22Rv1 (cell line): ENCODE measurements around the gene NELFB.

Experiments
- H3K27ac ChIP-seq: fragments of 450-650 bp; 2 replicates; pipeline ENCODE4 v1.5.1; 2017
- ZFX ChIP-seq: fragments of 450-650 bp; IDR thresholded peaks from 2 replicates; pipeline ENCODE4 v1.6.1; 2017; ENCODE audit warnings: antibody characterized with exemption, borderline replicate concordance
- TF ChIP-seq, protein P1 (sequence below): fragments of 450-650 bp; IDR thresholded peaks from 2 replicates; pipeline ENCODE4 v1.5.1; 2017; ENCODE audit warnings: mild to moderate bottlenecking

Gene NELFB

DNA sequence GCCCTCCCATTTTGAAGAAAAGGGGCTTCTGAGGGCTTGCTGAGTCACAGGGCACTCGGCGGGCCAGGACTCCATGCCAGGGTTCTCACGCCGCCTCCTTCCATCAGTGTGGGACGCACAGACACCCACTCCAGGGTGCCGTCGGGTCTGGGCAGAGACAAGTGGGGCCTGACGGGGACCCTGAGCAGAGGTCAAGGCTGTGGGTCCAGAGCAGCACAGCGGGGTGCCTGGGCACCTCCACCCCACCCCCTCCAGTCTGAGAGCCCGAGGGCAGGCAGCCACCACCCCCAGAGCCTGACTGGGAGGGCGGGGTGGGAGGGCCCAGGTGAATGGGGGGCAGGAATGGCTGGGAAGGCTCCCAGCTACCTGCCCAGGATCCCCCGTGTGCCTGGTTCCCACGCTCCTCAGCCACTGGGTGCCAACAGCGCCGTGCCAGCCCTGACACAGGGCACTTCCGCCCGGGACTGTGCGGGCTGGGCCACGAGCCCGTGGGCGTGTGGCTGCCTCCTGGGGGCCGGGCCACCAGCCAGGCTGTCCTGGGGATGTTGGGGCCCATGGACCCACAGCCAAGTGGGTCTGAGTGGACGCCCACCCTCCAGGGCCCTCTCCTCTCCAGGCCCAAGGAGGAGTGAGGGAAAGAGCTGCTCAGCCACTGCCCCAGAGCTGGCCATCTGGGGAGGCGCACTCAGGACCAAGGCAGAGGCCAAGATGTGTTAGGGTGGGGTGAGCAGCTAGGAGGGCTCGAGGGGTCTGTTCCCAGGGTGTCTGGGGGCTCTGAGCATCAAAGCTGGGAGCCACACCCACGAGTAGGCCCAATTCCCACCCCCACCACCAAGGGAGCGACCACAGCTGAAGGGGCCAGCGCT is 57.1 kb downstream of the NELFB start:
- TF ChIP-seq, protein P1, sequence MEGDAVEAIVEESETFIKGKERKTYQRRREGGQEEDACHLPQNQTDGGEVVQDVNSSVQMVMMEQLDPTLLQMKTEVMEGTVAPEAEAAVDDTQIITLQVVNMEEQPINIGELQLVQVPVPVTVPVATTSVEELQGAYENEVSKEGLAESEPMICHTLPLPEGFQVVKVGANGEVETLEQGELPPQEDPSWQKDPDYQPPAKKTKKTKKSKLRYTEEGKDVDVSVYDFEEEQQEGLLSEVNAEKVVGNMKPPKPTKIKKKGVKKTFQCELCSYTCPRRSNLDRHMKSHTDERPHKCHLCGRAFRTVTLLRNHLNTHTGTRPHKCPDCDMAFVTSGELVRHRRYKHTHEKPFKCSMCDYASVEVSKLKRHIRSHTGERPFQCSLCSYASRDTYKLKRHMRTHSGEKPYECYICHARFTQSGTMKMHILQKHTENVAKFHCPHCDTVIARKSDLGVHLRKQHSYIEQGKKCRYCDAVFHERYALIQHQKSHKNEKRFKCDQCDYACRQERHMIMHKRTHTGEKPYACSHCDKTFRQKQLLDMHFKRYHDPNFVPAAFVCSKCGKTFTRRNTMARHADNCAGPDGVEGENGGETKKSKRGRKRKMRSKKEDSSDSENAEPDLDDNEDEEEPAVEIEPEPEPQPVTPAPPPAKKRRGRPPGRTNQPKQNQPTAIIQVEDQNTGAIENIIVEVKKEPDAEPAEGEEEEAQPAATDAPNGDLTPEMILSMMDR, result no peak
- TF ChIP-seq ZFX, result no peak
- peak overlapping the region; percentile 69 for H3K27ac ChIP-seq

DNA sequence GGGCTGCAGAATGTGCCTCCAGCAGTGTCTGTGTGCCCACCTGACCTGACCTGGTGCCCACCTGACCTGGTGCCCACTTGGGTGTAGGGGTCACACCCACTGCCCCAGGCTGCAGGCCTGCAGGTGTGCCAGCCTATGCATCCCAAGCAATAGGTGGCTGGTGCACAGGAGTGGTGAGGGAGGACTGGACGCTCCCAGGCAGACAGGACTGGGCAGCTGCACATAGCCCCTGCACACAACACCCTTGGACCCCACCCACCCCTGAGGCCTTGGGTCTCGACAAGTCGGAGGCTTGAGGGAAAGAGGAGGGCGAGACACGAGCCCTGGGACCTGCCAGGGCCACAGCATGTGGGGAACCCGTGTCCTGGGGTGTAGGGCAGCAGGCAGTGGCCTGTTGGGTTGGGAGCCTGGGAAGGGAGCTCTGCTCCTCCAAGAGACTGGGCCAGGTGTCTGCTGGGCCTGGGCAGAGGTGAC is 57.8 kb downstream of the NELFB start:
- H3K27ac ChIP-seq, result 0 out of 2 replicates have a peak overlapping the region, but pooled peaks have one; percentile 25
- TF ChIP-seq, protein P1, result no peak
- TF ChIP-seq ZFX, result no peak

DNA sequence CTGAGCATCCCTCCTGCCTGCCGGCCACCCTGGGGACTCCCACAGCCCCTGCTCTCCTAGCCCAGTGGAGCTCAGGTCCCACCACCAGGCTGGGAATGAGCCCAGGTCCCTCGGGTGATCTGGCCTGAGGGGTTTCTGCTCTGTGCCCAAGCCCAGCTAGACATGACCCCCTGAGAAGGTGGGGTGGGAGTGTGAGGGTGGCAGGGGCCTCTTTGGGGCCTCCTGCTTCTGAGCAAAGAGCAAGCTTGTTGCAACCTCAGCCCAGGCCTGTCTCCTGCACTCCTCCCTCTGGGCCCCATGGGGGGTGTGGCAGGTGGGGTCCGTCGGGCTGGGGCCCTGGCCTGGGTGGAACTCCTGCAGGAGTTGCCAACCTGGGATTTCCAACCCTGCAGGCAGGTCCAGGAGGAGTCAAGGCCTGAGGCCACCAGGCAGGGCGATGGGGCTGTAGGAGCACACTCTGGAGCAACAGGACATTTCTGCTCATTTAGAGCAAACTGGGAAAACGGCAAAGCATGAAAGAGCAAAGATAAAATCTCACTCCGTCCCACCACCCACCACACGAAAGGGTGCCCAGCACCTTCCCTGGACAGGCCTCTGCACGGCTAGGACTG is 58.3 kb downstream of the NELFB start:
- no peak for TF ChIP-seq ZFX
- TF ChIP-seq, protein P1, result no peak
- peak overlapping the region; percentile 25; the same call in 1 of the 2 replicates for H3K27ac ChIP-seq

DNA sequence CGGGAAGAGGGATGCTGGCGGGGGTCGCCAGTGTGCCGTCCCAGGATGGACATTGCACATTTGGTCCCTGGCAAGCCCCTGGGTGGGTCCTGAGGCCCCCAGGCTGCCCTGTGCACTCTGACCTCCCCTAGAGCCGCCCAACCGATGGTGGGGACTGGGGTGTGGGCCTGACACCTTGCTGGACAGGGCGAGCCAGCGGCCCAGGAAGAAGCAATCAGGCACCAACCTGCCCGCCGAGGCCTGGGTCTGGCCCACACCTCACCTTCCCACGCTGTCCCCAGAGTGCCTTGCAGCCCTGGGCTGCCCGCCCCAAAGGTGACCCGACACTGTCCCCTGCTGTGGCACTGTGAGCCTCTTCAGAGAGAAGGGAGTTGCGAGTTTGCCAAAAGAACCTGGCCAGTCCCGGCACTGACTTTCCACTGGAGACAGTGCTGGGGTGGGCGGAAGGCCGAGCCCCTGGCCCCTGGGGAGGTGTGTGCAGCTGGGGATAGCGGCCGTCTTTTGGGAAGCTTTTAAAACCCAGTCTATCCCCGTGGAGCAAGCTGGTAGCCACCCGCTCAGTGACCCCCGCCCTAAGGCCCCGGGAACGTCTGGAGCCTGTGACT is 58.9 kb downstream of the NELFB start:
- H3K27ac ChIP-seq, result peak overlapping the region; percentile 25; the same call in 1 of the 2 replicates
- TF ChIP-seq, protein P1, result no peak
- no peak for TF ChIP-seq ZFX

DNA sequence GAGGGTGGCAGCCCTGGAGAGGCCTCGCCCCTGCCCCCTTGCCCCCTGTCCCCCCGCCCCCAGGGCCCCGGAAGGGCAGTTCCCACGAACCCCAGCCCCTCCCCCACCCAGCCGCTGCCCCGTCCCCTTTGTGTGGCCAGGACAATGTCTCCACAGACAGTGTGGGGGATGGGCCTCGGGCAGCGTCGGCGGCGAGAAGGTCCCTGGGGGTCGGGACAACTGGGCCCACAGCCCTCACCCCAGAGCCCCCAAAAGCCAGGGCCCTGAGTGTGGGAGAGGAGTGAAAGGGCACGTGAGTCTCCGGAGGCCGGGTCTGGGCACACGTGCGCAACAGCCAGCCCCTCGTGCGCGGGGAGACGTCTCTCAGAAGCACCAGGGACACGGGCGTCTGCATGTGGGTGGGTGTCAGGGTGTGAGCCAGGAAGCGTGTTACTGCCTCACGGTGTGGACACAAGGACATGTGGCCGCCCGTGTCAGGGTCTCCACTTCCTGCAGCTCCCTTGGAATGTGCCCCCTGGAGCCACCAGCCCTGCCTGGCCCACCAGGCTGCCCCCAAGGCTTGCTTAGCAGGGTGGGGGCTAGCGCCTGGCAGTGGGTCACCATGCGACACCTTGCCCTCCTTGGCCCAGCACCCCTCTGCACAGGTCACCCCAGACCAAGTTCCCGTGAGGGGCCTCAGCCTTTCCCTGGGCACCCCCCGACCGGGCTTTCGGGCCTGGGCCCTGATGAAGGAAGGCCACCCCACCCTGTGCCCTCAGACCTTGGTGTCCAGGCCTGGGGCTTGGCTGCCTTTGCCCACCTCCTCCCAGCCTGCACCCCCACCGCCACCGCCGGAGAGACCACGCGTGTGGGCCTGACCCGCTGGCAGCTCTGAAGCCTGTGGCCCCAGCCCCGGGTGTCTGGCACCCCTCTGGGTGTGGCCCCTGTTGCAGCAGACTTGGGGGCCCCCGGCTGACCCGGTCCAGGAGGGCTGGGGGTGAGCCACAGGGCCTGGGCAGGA is 59.7 kb downstream of the NELFB start:
- TF ChIP-seq, protein P1, result no peak
- no peak for TF ChIP-seq ZFX
- peak overlapping the region; percentile 81 for H3K27ac ChIP-seq

DNA sequence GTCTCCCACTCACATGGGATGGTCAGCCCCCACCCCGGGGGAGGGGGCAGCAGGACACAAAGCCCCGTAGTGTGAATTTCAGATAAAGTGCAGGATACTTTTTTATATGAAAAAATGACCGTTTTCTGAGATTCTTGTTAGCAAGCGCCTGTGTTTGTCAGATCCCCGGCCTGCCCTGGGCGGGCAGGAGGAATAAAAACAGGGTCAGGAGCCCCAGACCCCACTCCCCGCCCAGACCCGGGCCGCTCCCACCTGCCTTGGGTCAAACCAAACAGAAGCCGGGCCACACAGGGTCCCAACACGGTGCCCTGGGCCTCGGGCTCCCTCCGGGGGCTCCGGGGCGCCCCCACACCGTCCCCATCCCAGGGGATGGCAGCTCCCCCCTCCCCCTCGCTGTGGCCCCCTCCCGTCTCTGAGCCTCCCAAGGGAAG is 60.5 kb downstream of the NELFB start:
- TF ChIP-seq ZFX, result no peak
- TF ChIP-seq, protein P1, result no peak
- peak overlapping the region; percentile 81 for H3K27ac ChIP-seq
